Erythroblast (primary cell): ENCODE data around the gene PLXNA1.
A peak's percentile ranks its signal among the peaks of the same experiment; 100 is the strongest.

Experiments
- DNase-seq, 2 experiments: peaks; one replicate each; lab custom pipeline; 2025; lab: John Stamatoyannopoulos, UW
- GATA1 ChIP-seq: IDR thresholded peaks from 2 replicates; pipeline ENCODE4 v1.6.1; 2011; ENCODE audit warnings: low read depth, mild to moderate bottlenecking, control low read depth, low read length, moderate library complexity
- POLR2A ChIP-seq: IDR thresholded peaks from 2 replicates; pipeline ENCODE4 v1.6.1; 2011; ENCODE audit warnings: mild to moderate bottlenecking, low read length

Gene PLXNA1

GRCh38 chr3:126982126-126982470 is 817 bp upstream of the PLXNA1 start:
- TF ChIP-seq POLR2A: no peak
- no peak for TF ChIP-seq GATA1
- peak in 1 of 2 experiments; percentile 50 for DNase-seq

GRCh38 chr3:126983276-126983652 is 349 bp downstream of the PLXNA1 start:
- TF ChIP-seq POLR2A (no peak), GATA1 (no peak)
- DNase-seq: peak; percentile 41 to 64

GRCh38 chr3:126983653-126984390 is 907 bp downstream of the PLXNA1 start:
- DNase-seq: peak; percentile 46 to 63
- TF ChIP-seq POLR2A (no peak), GATA1 (no peak)

DNA sequence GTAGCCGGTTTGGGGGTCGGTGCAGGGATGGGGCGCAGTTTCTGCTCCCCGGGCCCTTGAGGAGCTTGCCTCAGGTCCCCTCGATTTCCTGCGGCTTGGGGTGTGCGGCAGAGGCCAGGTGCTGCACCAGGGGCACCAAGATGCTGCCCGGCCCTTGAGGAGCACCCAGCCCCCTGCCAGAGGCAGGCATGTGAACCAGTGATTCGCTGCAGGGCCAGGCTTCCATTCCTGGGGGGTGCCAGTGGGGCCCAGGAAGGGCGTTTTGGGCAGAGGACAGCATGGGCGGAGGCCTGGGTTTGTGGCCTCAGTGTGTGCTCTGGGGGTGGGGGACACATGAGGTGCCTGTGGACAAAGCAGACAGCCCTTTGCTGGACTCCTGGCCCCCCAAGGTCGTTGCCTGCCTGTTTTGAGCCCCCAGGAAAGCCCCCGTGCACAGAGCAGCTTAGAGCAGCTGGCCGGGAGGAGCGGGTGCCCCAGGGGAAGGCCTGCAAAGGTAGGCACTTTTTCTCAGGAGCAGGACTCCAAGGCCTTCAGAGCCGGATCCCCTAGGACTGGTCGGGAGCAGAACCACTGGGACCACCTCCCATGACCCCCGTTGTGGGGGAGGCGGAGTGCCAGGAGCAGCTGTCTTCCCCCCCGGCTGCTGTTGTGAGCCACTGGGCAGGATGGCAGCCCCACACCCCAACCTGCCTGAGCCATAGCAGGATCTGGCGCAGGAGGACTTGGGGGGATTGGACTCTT is 1.6 kb downstream of the PLXNA1 start:
- DNase-seq: peak in 1 of 2 experiments; percentile 41
- TF ChIP-seq POLR2A: no peak
- TF ChIP-seq GATA1: no peak

GRCh38 chr3:126985132-126985985 is 2.4 kb downstream of the PLXNA1 start:
- peak in 1 of 2 experiments; percentile 26 for DNase-seq
- TF ChIP-seq GATA1: no peak
- no peak for TF ChIP-seq POLR2A

GRCh38 chr3:126986001-126986400 is 3.1 kb downstream of the PLXNA1 start:
- DNase-seq: peak; percentile 87 to 89
- TF ChIP-seq POLR2A (no peak), GATA1 (no peak)

DNA sequence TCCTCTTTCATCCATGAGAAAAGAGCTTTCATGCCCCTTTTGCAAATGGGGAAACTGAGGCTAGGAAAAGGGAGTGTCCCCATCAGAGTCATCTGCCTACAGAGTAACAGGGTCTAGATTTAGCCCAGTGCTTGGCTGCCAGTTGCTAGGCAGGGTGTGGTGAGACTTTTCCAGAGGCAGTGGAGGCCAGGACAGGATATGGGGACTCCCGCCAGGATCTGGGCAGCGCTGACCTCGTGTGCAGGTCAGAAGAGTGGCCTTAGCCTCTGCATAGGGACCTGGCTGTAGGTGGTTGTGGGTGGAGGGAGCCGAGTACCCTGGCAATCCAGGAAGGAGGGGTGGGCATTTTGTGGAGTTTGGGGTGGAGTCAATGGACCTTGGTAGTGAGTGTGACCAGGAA is 4.2 kb downstream of the PLXNA1 start:
- TF ChIP-seq POLR2A (no peak), GATA1 (no peak)
- DNase-seq: no peak

DNA sequence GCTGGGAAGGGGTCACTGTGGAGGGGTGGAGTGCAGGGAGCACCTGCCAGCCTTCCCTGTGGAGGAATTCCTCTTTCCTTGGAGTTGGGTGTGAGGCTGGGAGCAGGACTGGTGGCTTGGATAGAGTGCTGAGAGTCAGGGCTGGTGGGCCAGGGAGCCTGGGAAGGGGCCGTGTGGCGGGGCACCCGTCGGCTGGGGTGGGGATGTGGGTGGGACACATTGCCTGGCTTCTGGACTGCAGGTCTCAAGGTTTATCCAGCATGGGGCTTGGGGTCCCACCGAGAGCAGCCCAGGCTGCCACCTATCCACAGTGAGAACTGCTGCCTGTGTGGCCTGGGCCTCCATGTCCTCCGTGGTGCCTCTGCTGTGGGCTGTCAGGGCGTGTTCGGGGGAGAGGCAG is 4.7 kb downstream of the PLXNA1 start:
- no peak for DNase-seq
- TF ChIP-seq GATA1 (no peak), POLR2A (no peak)

DNA sequence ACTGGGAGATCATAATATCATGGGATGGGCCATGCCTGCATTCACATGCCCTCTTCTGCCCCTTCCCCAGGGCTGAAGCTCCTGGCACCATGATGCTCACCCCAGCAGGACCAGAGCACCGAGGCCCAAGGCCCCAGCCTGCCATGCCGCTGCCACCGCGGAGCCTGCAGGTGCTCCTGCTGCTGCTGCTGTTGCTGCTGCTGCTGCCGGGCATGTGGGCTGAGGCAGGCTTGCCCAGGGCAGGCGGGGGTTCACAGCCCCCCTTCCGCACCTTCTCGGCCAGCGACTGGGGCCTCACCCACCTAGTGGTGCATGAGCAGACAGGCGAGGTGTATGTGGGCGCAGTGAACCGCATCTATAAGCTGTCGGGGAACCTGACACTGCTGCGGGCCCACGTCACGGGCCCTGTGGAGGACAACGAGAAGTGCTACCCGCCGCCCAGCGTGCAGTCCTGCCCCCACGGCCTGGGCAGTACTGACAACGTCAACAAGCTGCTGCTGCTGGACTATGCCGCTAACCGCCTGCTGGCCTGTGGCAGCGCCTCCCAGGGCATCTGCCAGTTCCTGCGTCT is 5.6 kb downstream of the PLXNA1 start:
- DNase-seq: peak in 1 of 2 experiments; percentile 27
- no peak for TF ChIP-seq GATA1
- TF ChIP-seq POLR2A: no peak

GRCh38 chr3:126989316-126990023 is 6.6 kb downstream of the PLXNA1 start:
- DNase-seq: no peak
- TF ChIP-seq GATA1 (no peak), POLR2A (no peak)

DNA sequence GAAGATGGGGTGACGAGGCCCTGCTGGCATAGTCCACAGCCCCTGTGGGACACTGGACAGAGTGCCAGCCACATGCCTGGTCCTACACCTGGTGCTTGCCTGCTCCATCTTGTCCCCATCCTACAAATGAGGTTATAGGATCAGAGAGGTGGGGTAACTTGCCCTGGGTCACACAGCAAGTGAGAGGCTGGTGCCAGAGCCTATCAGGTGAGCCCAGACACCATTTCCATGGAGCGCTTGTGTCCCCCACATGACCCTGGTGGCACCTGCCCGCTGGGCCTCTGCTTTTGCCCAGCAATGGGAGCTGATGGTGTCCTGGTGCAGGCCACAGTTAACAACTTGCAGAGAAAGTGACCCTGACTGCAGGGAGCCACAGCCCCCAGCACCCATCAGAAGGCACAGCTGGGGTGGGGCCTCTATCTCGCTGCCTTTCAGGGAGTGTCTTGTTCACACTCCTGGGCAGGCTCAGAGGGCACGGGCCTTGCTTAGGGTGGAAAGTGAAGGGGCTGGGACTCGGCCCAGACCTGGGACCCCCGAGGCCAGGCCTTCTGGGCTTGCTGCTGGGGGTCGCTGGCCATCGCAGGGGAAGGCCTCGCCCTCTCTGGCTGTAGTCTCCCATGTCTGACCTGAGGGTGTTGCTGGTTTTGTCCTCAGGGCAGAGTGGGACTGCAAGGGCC is 7.2 kb downstream of the PLXNA1 start:
- no peak for DNase-seq
- TF ChIP-seq GATA1 (no peak), POLR2A (no peak)

GRCh38 chr3:126990890-126991289 is 8.0 kb downstream of the PLXNA1 start:
- no peak for DNase-seq
- no peak for TF ChIP-seq GATA1
- no peak for TF ChIP-seq POLR2A
